ENCODE results near the gene PLXNA2.

GRCh38 chr1:208043691-208044181 is 200.4 kb downstream of the PLXNA2 start:
- TF ChIP-seq CTCF (IDR thresholded peaks at IDR 0.05) (peak in 1 of 4 experiments; percentile 11), POLR2A (IDR thresholded peaks at IDR 0.05) (no peak), POLR2AphosphoS5 (IDR thresholded peaks at IDR 0.05) (peak; percentile 56)
